Measurements from ENCODE around the gene TXNRD1.

DNA sequence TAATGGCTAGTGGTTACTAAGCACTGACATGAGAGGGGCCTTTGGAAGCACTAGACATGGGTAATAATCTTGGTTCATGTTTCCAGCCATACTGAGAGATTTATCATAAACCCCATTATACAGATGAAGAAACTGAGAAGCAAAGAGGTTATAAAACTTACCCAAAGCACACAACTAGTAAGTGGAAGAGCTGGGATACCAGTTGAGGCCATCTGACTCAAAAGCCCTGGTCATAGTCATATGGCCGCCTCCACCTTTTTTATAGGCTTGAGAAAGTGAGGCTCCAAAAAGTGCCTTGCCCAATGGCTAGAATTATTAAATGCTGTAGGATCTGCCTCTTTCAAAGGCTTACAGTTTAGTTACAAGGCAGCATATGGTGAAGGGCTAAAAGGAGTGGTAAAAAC is 944 bp downstream of the TXNRD1 start:
- TF ChIP-seq CTCF (IDR thresholded peaks at IDR 0.05) (no peak), POLR2A (IDR thresholded peaks at IDR 0.05) (no peak)

Measured in lower leg skin (tissue), 3 donors.